VCaP (cell line): ENCODE measurements around the gene FOSB.
A peak's percentile ranks its signal among the peaks of the same experiment; 100 is the strongest.

ENCODE experiments used
- H3K27ac ChIP-seq: fragments of 450-650 bp; 2 replicates; pipeline ENCODE4 v1.5.1; 2017
- CTCF ChIP-seq: fragments of 450-650 bp; conservative IDR thresholded peaks from 2 replicates; pipeline ENCODE4 v1.5.1; 2017; ENCODE audit warnings: mild to moderate bottlenecking, moderate library complexity

FOSB gene

GRCh38 chr19:45498411-45499195, 30.8 kb downstream of the FOSB start, which contains the start of gene PPM1N:
Gene PPM1N, plus strand, starts transcription at chr19:45498443. Its CDS starts 30 bp downstream, at chr19:45498473.
- H3K27ac ChIP-seq, result peak within 1 kb of the TSS; percentile 81; the same call in 1 of the 2 replicates
- TF ChIP-seq CTCF, result no peak

GRCh38 chr19:45499196-45500180, 31.7 kb downstream of the FOSB start:
- no peak overlapping the region for H3K27ac ChIP-seq
- no peak for TF ChIP-seq CTCF

- H3K27ac ChIP-seq, result no peak overlapping the region
- TF ChIP-seq CTCF, result no peak
These were observed 33.3 kb downstream of the FOSB start for GRCh38 chr19:45500918-45501729.

- no peak overlapping the region for H3K27ac ChIP-seq
- no peak for TF ChIP-seq CTCF
These were observed 33.9 kb downstream of the FOSB start for GRCh38 chr19:45501730-45502014.

- TF ChIP-seq CTCF, result no peak
- H3K27ac ChIP-seq, result no peak overlapping the region
These were observed 34.3 kb downstream of the FOSB start for GRCh38 chr19:45502111-45502510.

- TF ChIP-seq CTCF, result no peak
- no peak overlapping the region for H3K27ac ChIP-seq
These were observed 36.1 kb downstream of the FOSB start for GRCh38 chr19:45503909-45504308.
